ENCODE data around the gene ATF6B. TPM values are rescaled to one million over a fixed set of nuclear protein-coding genes. Genes with fewer than 3 reads are reported as not detected.
A peak's percentile ranks its signal among the peaks of the same experiment; 100 is the strongest.

ATF6B gene
- polyA plus RNA-seq, 2 donors: 47.5 to 60.2 TPM

DNA sequence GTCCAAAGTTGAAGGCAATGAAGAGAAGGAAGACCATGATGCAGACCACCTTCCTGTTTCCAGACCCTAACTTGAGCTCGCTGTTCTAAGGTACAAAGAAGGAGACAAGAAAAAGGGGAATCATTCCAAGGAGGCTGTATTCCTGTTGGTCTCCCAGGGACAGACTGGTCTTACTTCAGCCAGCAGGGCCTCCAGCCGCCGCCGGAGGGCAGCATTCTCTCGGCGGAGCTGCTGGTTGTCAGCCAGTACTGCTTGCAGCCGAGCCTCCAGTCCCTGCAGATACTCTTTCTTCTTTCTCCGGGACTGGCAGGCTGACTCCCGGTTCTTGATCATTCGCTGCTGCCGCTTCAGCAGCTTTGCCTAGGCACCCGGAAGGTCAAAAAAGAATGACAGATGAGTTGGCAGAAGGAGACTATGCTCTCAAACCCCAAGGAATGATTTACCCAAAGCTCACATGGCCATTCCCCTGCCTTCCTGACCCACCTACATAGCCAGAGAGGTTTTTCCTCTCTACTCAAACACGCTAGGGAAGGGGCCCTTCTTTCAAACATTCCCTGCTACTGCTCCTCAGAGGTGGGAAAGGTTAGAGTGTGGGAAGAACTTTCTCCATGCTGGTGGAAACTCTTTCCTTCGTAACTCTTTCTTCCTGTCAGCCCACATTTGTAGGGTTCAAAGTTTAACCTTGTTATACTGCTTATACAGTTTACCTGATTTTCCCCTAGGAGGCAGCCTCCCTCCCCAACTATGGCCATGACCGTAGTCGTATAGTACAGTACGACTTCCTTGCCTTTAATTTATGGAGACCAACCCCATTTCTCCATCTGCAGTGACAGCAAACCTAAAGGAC is 9.0 kb downstream of the ATF6B start:
- WGBS, 2 donors: 16 to 25% methylated on average over 17 of the region's 17 CpGs
- H3K27ac ChIP-seq (ENCODE audit: low read depth in 2 of 2, low read length in 1 of 2): peak overlapping the region; percentile 52 to 70
- no peaks in the 10 kb centered on the region for H3K27me3 ChIP-seq (ENCODE audit: control insufficient read depth in 1 of 2, insufficient read depth in 2 of 2, low read length in 2 of 2)
- no peak overlapping the region for H3K4me3 ChIP-seq (ENCODE audit: low read depth in 1 of 2, low read length in 2 of 2)
- H3K36me3 ChIP-seq (ENCODE audit: control insufficient read depth in 2 of 2, insufficient read depth in 2 of 2, low read length in 1 of 2): peaks cover 23 to 54% of the 10 kb centered on the region in 2 donors
- H3K4me1 ChIP-seq (ENCODE audit: control insufficient read depth in 2 of 2, insufficient read depth in 2 of 2, low read length in 1 of 2): peaks cover 0 to 6% of the 10 kb centered on the region in 2 donors
- no peaks in the 10 kb centered on the region for H3K9me3 ChIP-seq (ENCODE audit: control insufficient read depth in 2 of 2, insufficient read depth in 1 of 2, low read depth in 1 of 2, low read length in 1 of 2)

- Histone ChIP-seq H3K27me3 (ENCODE audit: control insufficient read depth in 1 of 2, insufficient read depth in 2 of 2, low read length in 2 of 2) (no peaks in the 10 kb centered on the region), H3K36me3 (ENCODE audit: control insufficient read depth in 2 of 2, insufficient read depth in 2 of 2, low read length in 1 of 2) (peaks cover 21 to 57% of the 10 kb centered on the region in 2 donors), H3K27ac (ENCODE audit: low read depth in 2 of 2, low read length in 1 of 2) (no peak overlapping the region), H3K4me3 (ENCODE audit: low read depth in 1 of 2, low read length in 2 of 2) (no peak overlapping the region), H3K4me1 (ENCODE audit: control insufficient read depth in 2 of 2, insufficient read depth in 2 of 2, low read length in 1 of 2) (peaks cover 5 to 6% of the 10 kb centered on the region in 2 donors), H3K9me3 (ENCODE audit: control insufficient read depth in 2 of 2, insufficient read depth in 1 of 2, low read depth in 1 of 2, low read length in 1 of 2) (no peaks in the 10 kb centered on the region)
- 88 to 90% methylated on average over 9 of the region's 9 CpGs for WGBS, 2 donors
Observed at GRCh38 chr6:32117461-32117860, 10.6 kb downstream of the ATF6B start.

GRCh38 chr6:32116674-32117073 is 11.4 kb downstream of the ATF6B start:
- 88 to 91% methylated on average over 7 of the region's 7 CpGs for WGBS, 2 donors
- Histone ChIP-seq H3K27ac (ENCODE audit: low read depth in 2 of 2, low read length in 1 of 2) (no peak overlapping the region), H3K36me3 (ENCODE audit: control insufficient read depth in 2 of 2, insufficient read depth in 2 of 2, low read length in 1 of 2) (peaks cover 21 to 51% of the 10 kb centered on the region in 2 donors), H3K4me1 (ENCODE audit: control insufficient read depth in 2 of 2, insufficient read depth in 2 of 2, low read length in 1 of 2) (peaks cover 5 to 6% of the 10 kb centered on the region in 2 donors), H3K27me3 (ENCODE audit: control insufficient read depth in 1 of 2, insufficient read depth in 2 of 2, low read length in 2 of 2) (no peaks in the 10 kb centered on the region), H3K4me3 (ENCODE audit: low read depth in 1 of 2, low read length in 2 of 2) (no peak overlapping the region), H3K9me3 (ENCODE audit: control insufficient read depth in 2 of 2, insufficient read depth in 1 of 2, low read depth in 1 of 2, low read length in 1 of 2) (no peaks in the 10 kb centered on the region)

DNA sequence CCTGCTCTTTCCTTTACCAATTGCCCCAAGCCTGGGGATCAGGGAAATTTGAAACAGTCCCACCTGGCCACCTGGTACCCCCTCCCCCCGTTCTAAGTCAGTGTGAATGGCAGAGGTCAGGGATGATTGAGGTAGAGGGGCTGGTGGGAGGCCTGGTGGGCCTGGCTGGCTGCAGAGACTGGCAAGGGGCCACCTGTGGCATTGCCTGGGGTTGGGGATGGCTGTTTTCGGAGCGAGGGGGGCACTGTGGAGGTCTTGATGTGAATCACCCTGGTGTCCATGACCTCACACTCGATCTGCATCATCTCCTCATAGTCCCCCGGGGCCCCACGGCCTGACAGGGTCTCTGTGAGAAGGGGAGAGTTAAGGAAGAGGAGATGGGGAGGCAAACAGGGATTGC is 12.4 kb downstream of the ATF6B start:
- 85 to 94% methylated on average over 6 of the region's 6 CpGs for WGBS, 2 donors
- H3K27me3 ChIP-seq (ENCODE audit: control insufficient read depth in 1 of 2, insufficient read depth in 2 of 2, low read length in 2 of 2): no peaks in the 10 kb centered on the region
- H3K4me1 ChIP-seq (ENCODE audit: control insufficient read depth in 2 of 2, insufficient read depth in 2 of 2, low read length in 1 of 2): peaks cover 6 to 7% of the 10 kb centered on the region in 2 donors
- H3K36me3 ChIP-seq (ENCODE audit: control insufficient read depth in 2 of 2, insufficient read depth in 2 of 2, low read length in 1 of 2): peaks cover 17 to 45% of the 10 kb centered on the region in 2 donors
- peak overlapping the region; percentile 5 to 6 for H3K27ac ChIP-seq (ENCODE audit: low read depth in 2 of 2, low read length in 1 of 2)
- no peaks in the 10 kb centered on the region for H3K9me3 ChIP-seq (ENCODE audit: control insufficient read depth in 2 of 2, insufficient read depth in 1 of 2, low read depth in 1 of 2, low read length in 1 of 2)
- H3K4me3 ChIP-seq (ENCODE audit: low read depth in 1 of 2, low read length in 2 of 2): no peak overlapping the region

- Histone ChIP-seq H3K27ac (ENCODE audit: low read depth in 2 of 2, low read length in 1 of 2) (peak overlapping the region; percentile 50 to 56), H3K9me3 (ENCODE audit: control insufficient read depth in 2 of 2, insufficient read depth in 1 of 2, low read depth in 1 of 2, low read length in 1 of 2) (no peaks in the 10 kb centered on the region), H3K4me3 (ENCODE audit: low read depth in 1 of 2, low read length in 2 of 2) (no peak overlapping the region), H3K36me3 (ENCODE audit: control insufficient read depth in 2 of 2, insufficient read depth in 2 of 2, low read length in 1 of 2) (peaks cover 14 to 40% of the 10 kb centered on the region in 2 donors), H3K4me1 (ENCODE audit: control insufficient read depth in 2 of 2, insufficient read depth in 2 of 2, low read length in 1 of 2) (peaks cover 6 to 11% of the 10 kb centered on the region in 2 donors), H3K27me3 (ENCODE audit: control insufficient read depth in 1 of 2, insufficient read depth in 2 of 2, low read length in 2 of 2) (no peaks in the 10 kb centered on the region)
- 63 to 67% methylated on average over 8 of the region's 8 CpGs for WGBS, 2 donors
Observed at GRCh38 chr6:32114796-32115195, 13.2 kb downstream of the ATF6B start.

GRCh38 chr6:32113386-32114352 is 14.4 kb downstream of the ATF6B start:
- Histone ChIP-seq H3K27ac (ENCODE audit: low read depth in 2 of 2, low read length in 1 of 2) (peak overlapping the region; percentile 44 to 64), H3K36me3 (ENCODE audit: control insufficient read depth in 2 of 2, insufficient read depth in 2 of 2, low read length in 1 of 2) (peaks cover 11 to 38% of the 10 kb centered on the region in 2 donors), H3K27me3 (ENCODE audit: control insufficient read depth in 1 of 2, insufficient read depth in 2 of 2, low read length in 2 of 2) (no peaks in the 10 kb centered on the region), H3K4me1 (ENCODE audit: control insufficient read depth in 2 of 2, insufficient read depth in 2 of 2, low read length in 1 of 2) (peaks cover 6 to 16% of the 10 kb centered on the region in 2 donors), H3K4me3 (ENCODE audit: low read depth in 1 of 2, low read length in 2 of 2) (no peak overlapping the region), H3K9me3 (ENCODE audit: control insufficient read depth in 2 of 2, insufficient read depth in 1 of 2, low read depth in 1 of 2, low read length in 1 of 2) (no peaks in the 10 kb centered on the region)
- WGBS, 2 donors: 65 to 72% methylated on average over 9 of the region's 9 CpGs

DNA sequence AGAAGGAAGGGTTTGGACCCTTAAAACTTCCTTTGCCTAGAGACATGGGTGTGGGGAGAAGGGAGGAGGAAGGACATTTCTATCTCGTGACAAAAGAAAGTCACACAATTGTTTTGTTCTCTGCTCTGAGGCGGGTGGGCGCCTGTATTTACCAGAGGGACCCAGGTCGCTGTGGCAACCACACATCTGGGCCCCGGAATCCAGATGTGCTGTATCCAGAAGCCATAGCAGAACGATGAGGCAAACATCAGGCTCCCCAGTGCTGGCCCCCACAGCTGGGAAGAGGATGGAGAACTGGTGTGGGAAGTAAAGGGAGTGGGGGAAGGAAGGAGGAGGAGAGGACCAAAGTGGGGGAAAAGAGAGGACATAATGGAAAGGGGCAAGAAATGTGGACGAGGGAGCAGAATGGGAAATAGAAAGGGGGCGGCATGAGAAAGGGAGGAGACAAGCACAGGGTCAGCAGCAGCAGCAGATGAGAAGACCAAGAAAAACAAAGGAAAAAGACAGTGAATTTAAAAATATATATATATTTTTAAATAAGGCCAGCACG is 15.5 kb downstream of the ATF6B start:
- Histone ChIP-seq H3K4me1 (ENCODE audit: control insufficient read depth in 2 of 2, insufficient read depth in 2 of 2, low read length in 1 of 2) (peaks cover 9 to 16% of the 10 kb centered on the region in 2 donors), H3K27ac (ENCODE audit: low read depth in 2 of 2, low read length in 1 of 2) (peak overlapping the region in 1 of 2 donors; percentile 8), H3K4me3 (ENCODE audit: low read depth in 1 of 2, low read length in 2 of 2) (no peak overlapping the region), H3K9me3 (ENCODE audit: control insufficient read depth in 2 of 2, insufficient read depth in 1 of 2, low read depth in 1 of 2, low read length in 1 of 2) (no peaks in the 10 kb centered on the region), H3K36me3 (ENCODE audit: control insufficient read depth in 2 of 2, insufficient read depth in 2 of 2, low read length in 1 of 2) (peaks cover 11 to 29% of the 10 kb centered on the region in 2 donors), H3K27me3 (ENCODE audit: control insufficient read depth in 1 of 2, insufficient read depth in 2 of 2, low read length in 2 of 2) (no peaks in the 10 kb centered on the region)
- whole genome bisulfite sequencing, 2 donors: 51 to 52% methylated on average over 9 of the region's 9 CpGs

GRCh38 chr6:32111424-32112066 is 16.5 kb downstream of the ATF6B start:
- Histone ChIP-seq H3K4me1 (ENCODE audit: control insufficient read depth in 2 of 2, insufficient read depth in 2 of 2, low read length in 1 of 2) (peaks cover 9 to 16% of the 10 kb centered on the region in 2 donors), H3K36me3 (ENCODE audit: control insufficient read depth in 2 of 2, insufficient read depth in 2 of 2, low read length in 1 of 2) (peaks cover 11 to 19% of the 10 kb centered on the region in 2 donors), H3K27ac (ENCODE audit: low read depth in 2 of 2, low read length in 1 of 2) (peak overlapping the region; percentile 3 to 8), H3K27me3 (ENCODE audit: control insufficient read depth in 1 of 2, insufficient read depth in 2 of 2, low read length in 2 of 2) (no peaks in the 10 kb centered on the region), H3K4me3 (ENCODE audit: low read depth in 1 of 2, low read length in 2 of 2) (no peak overlapping the region), H3K9me3 (ENCODE audit: control insufficient read depth in 2 of 2, insufficient read depth in 1 of 2, low read depth in 1 of 2, low read length in 1 of 2) (no peaks in the 10 kb centered on the region)
- 53 to 65% methylated on average over 7 of the region's 7 CpGs for WGBS, 2 donors

GRCh38 chr6:32110632-32111031 is 17.4 kb downstream of the ATF6B start:
- peaks cover 10 to 11% of the 10 kb centered on the region in 2 donors for H3K36me3 ChIP-seq (ENCODE audit: control insufficient read depth in 2 of 2, insufficient read depth in 2 of 2, low read length in 1 of 2)
- no peaks in the 10 kb centered on the region for H3K9me3 ChIP-seq (ENCODE audit: control insufficient read depth in 2 of 2, insufficient read depth in 1 of 2, low read depth in 1 of 2, low read length in 1 of 2)
- H3K27me3 ChIP-seq (ENCODE audit: control insufficient read depth in 1 of 2, insufficient read depth in 2 of 2, low read length in 2 of 2): no peaks in the 10 kb centered on the region
- H3K27ac ChIP-seq (ENCODE audit: low read depth in 2 of 2, low read length in 1 of 2): peak overlapping the region; percentile 15 to 66
- peaks cover 11 to 16% of the 10 kb centered on the region in 2 donors for H3K4me1 ChIP-seq (ENCODE audit: control insufficient read depth in 2 of 2, insufficient read depth in 2 of 2, low read length in 1 of 2)
- H3K4me3 ChIP-seq (ENCODE audit: low read depth in 1 of 2, low read length in 2 of 2): no peak overlapping the region
- WGBS, 2 donors: 28 to 36% methylated on average over 7 of the region's 7 CpGs
